Body of pancreas (tissue), 4 donors: ENCODE measurements around the gene CDHR5. TPM values are rescaled to one million over a fixed set of nuclear protein-coding genes. Genes with fewer than 3 reads are reported as not detected.

Experiments used
- ATAC-seq: fragments of 150-250 bp; one replicate; pipeline ENCODE4 v1.9.1; 2016
- DNase-seq, 4 donors: peaks; one replicate each; pipeline ENCODE4 v3.0.0-alpha.2; 2019
- H3K27ac ChIP-seq, 4 donors: fragments of 200-600 bp; sonication (generic); 1 replicate in 3 of 4; 2 replicates in 1 of 4; pipeline versions ENCODE4 v1.5.1 to v1.6.1; 2016 to 2019; ENCODE audit warnings: mild to moderate bottlenecking in 1 of 4, mixed read lengths in 1 of 4, moderate library complexity in 1 of 4
- H3K27me3 ChIP-seq, 2 donors: fragments of 200-600 bp; sonication (generic); one replicate each; pipeline ENCODE4 v1.6.0; 2016; ENCODE audit warnings: mild to moderate bottlenecking in 1 of 2
- H3K36me3 ChIP-seq, 2 donors: fragments of 200-600 bp; sonication (generic); replicated peaks in 1 of 2; 2 replicates each; pipeline ENCODE4 v1.5.1; 2016; ENCODE audit warnings: low read depth in 2 of 2; ENCODE audit not compliant: insufficient read depth in 1 of 2
- H3K4me1 ChIP-seq: fragments of 200-600 bp; sonication (generic); one replicate; pipeline ENCODE4 v1.6.0; 2016
- H3K4me3 ChIP-seq, 2 donors: fragments of 200-600 bp; sonication (generic); 1 replicate in 1 of 2; 2 replicates in 1 of 2; pipeline ENCODE4 v1.5.1; 2016 to 2019
- H3K9me3 ChIP-seq, 3 donors: fragments of 200-600 bp; sonication (generic); 1 replicate in 2 of 3; 2 replicates in 1 of 3; pipeline ENCODE4 v1.5.1; 2016
- CTCF ChIP-seq, 7 experiments: fragments of 450-650 bp in 4 of 7; fragments of 200-600 bp in 3 of 7; sonication (generic) in 3 of 7; IDR thresholded peaks; one replicate each; pipeline ENCODE4 v1.5.1; 2016 to 2019; ENCODE audit warnings: antibody characterized with exemption in 7 of 7
- POLR2A ChIP-seq, 3 donors: fragments of 450-650 bp; IDR thresholded peaks; one replicate each; pipeline ENCODE4 v1.6.1; 2016; ENCODE audit warnings: antibody characterized with exemption in 3 of 3, mild to moderate bottlenecking in 2 of 3
- WGBS, 2 donors: methylation state at CpG; one replicate each; pipeline ENCODE4 v1.1.5; 2017; 5-methylcytosine and 5-hydroxymethylcytosine counted together
- intact Hi-C: fragments of 100-400 bp; cut with DNase I; formaldehyde crosslinking; loops from one replicate; pipeline ENCODE4 v1.15.1; 2023
- total RNA-seq, 2 donors: library from RNA; depleted of rRNA; stranded (reverse); fragments of >200 nt; gene quantifications; one replicate each; pipeline ENCODE4 v1.1.0, GENCODE V29; 2016

The CDHR5 gene
- 10 to 100 TPM in 1 of 2 donors, not detected in 1; 14.5 TPM for total RNA-seq

- no peak within 1 kb of the TSS for H3K27ac ChIP-seq
- no peaks in the 10 kb centered on the region for H3K4me1 ChIP-seq
- peak; percentile 4 for ATAC-seq
- 75 to 77% methylated on average over 13 to 29 of the region's 33 CpGs for WGBS, 2 donors
- no peak within 1 kb of the TSS for H3K4me3 ChIP-seq
- no peaks in the 10 kb centered on the region for H3K27me3 ChIP-seq
- intact Hi-C loops: no loop called here
- TF ChIP-seq CTCF (IDR thresholded peaks at IDR 0.05) (no peak), POLR2A (IDR thresholded peaks at IDR 0.05) (no peak)
- H3K36me3 ChIP-seq: no peaks in the 10 kb centered on the region
- peak in 1 of 4 donors; percentile 16 for DNase-seq
- H3K9me3 ChIP-seq: no peaks in the 10 kb centered on the region
Observed at GRCh38 chr11:624705-625635, at the start of gene CDHR5. TSS of gene CDHR5 (minus strand) at chr11:624955. CDS start at chr11:624902, 53 bp downstream.

GRCh38 chr11:674406-674805 is 49.7 kb upstream of the CDHR5 start:
- Histone ChIP-seq H3K27ac (no peak overlapping the region), H3K27me3 (no peaks in the 10 kb centered on the region), H3K4me3 (no peak overlapping the region), H3K9me3 (no peaks in the 10 kb centered on the region), H3K36me3 (peaks cover 5 to 10% of the 10 kb centered on the region in 2 donors), H3K4me1 (no peaks in the 10 kb centered on the region)
- WGBS, 2 donors: 88 to 90% methylated on average over 12 to 17 of the region's 17 CpGs
- no peak for ATAC-seq
- TF ChIP-seq POLR2A (IDR thresholded peaks at IDR 0.05): no peak
- no peak for TF ChIP-seq CTCF (IDR thresholded peaks at IDR 0.05)
- DNase-seq: no peak
- intact Hi-C loops: no loop called here

GRCh38 chr11:673866-674265 is 49.1 kb upstream of the CDHR5 start:
- 94 to 95% methylated on average over 8 of the region's 8 CpGs for whole genome bisulfite sequencing, 2 donors
- ATAC-seq: no peak
- H3K27me3 ChIP-seq: no peaks in the 10 kb centered on the region
- H3K4me3 ChIP-seq: no peak overlapping the region
- peaks cover 5 to 10% of the 10 kb centered on the region in 2 donors for H3K36me3 ChIP-seq
- H3K27ac ChIP-seq: no peak overlapping the region
- H3K4me1 ChIP-seq: no peaks in the 10 kb centered on the region
- no peak for DNase-seq
- TF ChIP-seq CTCF (IDR thresholded peaks at IDR 0.05) (no peak), POLR2A (IDR thresholded peaks at IDR 0.05) (no peak)
- H3K9me3 ChIP-seq: no peaks in the 10 kb centered on the region
- intact Hi-C loops: no loop called here

- H3K36me3 ChIP-seq: no peaks in the 10 kb centered on the region
- H3K4me3 ChIP-seq: no peak overlapping the region
- peak; percentile 31 for ATAC-seq
- peak overlapping the region in 2 of 4 donors; percentile 21 to 41 for H3K27ac ChIP-seq
- 74 to 83% methylated on average over 11 of the region's 11 CpGs for WGBS, 2 donors
- peak in 1 of 4 donors; percentile 33 for DNase-seq
- no peaks in the 10 kb centered on the region for H3K9me3 ChIP-seq
- no peaks in the 10 kb centered on the region for H3K4me1 ChIP-seq
- no peaks in the 10 kb centered on the region for H3K27me3 ChIP-seq
- intact Hi-C loops: no loop called here
- no peak for TF ChIP-seq CTCF (IDR thresholded peaks at IDR 0.05)
- TF ChIP-seq POLR2A (IDR thresholded peaks at IDR 0.05): no peak
Observed at GRCh38 chr11:665704-666281, 41.0 kb upstream of the CDHR5 start.
